Measurements from ENCODE around the gene ABTB2.

GRCh38 chr11:34263441-34264091 is 94.2 kb downstream of the ABTB2 start:
- no peak for TF ChIP-seq CTCF (optimal IDR thresholded peaks at IDR 0.05 in 1 of 3, IDR thresholded peaks at IDR 0.05 in 1 of 3, conservative IDR thresholded peaks at IDR 0.05 in 1 of 3; ENCODE audit: extremely low read depth in 1 of 3, insufficient read depth in 2 of 3, low read length in 3 of 3)
- TF ChIP-seq EZH2 (IDR thresholded peaks at IDR 0.05; ENCODE audit: low read length), result no peak

All from keratinocyte (primary cell).